NCI-H82 (cell line): ENCODE measurements around the gene PMM1.
A peak's percentile ranks its signal among the peaks of the same experiment; 100 is the strongest.
"Not testable (repeated sequence)": the region's sequence is repeated elsewhere in the genome, so short reads cannot be mapped to it uniquely, and the experiment has no call there.

ENCODE experiments used
- DNase-seq: peaks from one replicate; lab custom pipeline; 2025; lab: John Stamatoyannopoulos, UW

Gene PMM1

GRCh38 chr22:41563051-41563711 is 26.5 kb downstream of the PMM1 start:
- DNase-seq = peak; percentile 92

GRCh38 chr22:41562461-41562860 is 27.2 kb downstream of the PMM1 start:
- DNase-seq = peak; percentile 13

GRCh38 chr22:41561788-41562187 is 27.9 kb downstream of the PMM1 start:
- no peak for DNase-seq

GRCh38 chr22:41561335-41561734 is 28.3 kb downstream of the PMM1 start:
- peak; percentile 63 for DNase-seq

GRCh38 chr22:41560095-41560471 is 29.6 kb downstream of the PMM1 start:
- peak; percentile 27 for DNase-seq

- DNase-seq = not testable (repeated sequence)
These were observed 31.4 kb downstream of the PMM1 start for GRCh38 chr22:41558241-41558630.

GRCh38 chr22:41557401-41558240 is 32.0 kb downstream of the PMM1 start:
- DNase-seq = peak; percentile 64

- no peak for DNase-seq
These were observed 33.1 kb downstream of the PMM1 start for GRCh38 chr22:41556561-41556960.

- peak; percentile 28 for DNase-seq
These were observed 34.2 kb downstream of the PMM1 start for GRCh38 chr22:41555325-41555982.

GRCh38 chr22:41551877-41552582 is 37.6 kb downstream of the PMM1 start:
- DNase-seq = no peak

GRCh38 chr22:41550952-41551491 is 38.6 kb downstream of the PMM1 start:
- no peak for DNase-seq

GRCh38 chr22:41548830-41549211 is 40.8 kb downstream of the PMM1 start:
- DNase-seq = no peak

- DNase-seq = peak; percentile 14
These were observed 44.8 kb downstream of the PMM1 start for GRCh38 chr22:41544671-41545476.

- DNase-seq = peak; percentile 99
These were observed 45.6 kb downstream of the PMM1 start, which contains the start of gene POLR3H for GRCh38 chr22:41543854-41544670. TSS of gene POLR3H (minus strand) at chr22:41544470. CDS start at chr22:41544101, 369 bp downstream.

- DNase-seq = no peak
These were observed 47.4 kb downstream of the PMM1 start for GRCh38 chr22:41542224-41542623.

- no peak for DNase-seq
These were observed 48.2 kb downstream of the PMM1 start for GRCh38 chr22:41541484-41541883.

GRCh38 chr22:41540365-41540764 is 49.3 kb downstream of the PMM1 start:
- DNase-seq = no peak

- peak; percentile 55 for DNase-seq
These were observed 49.7 kb downstream of the PMM1 start for GRCh38 chr22:41540006-41540315.

- DNase-seq = no peak
These were observed 50.3 kb downstream of the PMM1 start for GRCh38 chr22:41539146-41540005.
